Measurements from ENCODE around the gene MBNL1.

The MBNL1 gene

DNA sequence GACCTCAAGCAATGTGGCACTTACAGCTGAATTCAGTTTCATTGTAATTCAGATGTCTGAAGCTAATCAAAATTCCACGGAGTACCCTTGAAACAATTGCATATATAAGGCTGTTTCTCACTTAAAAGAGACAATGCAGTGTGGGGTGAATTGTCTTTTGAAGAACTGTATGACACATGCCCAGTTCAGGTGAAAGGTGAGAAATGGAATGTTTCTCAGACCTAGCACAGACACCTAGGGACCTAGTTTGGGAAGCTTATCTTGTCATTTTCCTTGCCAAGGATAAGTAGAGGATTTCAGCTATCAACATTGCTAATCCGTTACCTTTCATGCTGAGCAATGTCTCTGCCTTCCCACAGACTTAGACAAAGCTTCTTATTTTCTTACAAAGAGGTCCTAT is 36.3 kb downstream of the MBNL1 start:
- DNase-seq (no peak), ATAC-seq (no peak)
- Mint-ChIP-seq H3K4me1 (peaks cover 97% of the 10 kb centered on the region), H3K36me3 (ENCODE audit: low read depth) (peaks cover 40% of the 10 kb centered on the region), H3K27me3 (no peaks in the 10 kb centered on the region), H3K9me3 (no peaks in the 10 kb centered on the region), H3K27ac (peak overlapping the region; percentile 68), H3K4me3 (no peak overlapping the region)

DNA sequence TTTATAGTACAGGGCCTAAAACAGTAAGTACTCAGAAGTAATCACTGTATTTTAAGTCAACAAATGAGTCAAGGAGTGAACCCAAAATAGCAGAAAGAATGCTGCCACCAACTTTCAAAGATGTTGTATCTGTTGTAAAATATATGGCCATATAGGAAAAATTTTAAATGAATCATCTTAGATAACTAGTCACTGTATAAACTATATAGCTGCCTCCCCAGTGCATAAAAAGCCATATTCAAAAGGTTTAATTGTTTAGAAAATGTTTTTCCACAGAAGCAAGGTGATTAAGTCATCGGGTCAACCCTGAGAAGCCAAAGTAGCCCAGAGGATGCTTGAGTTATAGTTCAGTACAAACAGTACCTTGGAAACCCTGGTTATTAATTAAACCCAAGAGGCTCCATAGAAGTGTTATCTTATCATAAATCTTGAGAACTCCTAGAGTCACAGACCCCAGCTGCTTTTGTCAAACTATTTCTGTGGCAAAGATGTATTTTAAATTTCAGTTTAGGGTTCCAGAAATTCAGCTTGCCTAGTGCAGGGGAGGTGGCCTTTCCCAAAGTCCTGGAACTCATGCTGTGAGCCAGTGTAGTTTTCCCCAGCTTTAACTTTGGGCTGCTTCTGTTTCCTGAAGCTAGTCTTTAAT is 39.2 kb downstream of the MBNL1 start:
- no peak for DNase-seq
- H3K27ac Mint-ChIP-seq: peak overlapping the region; percentile 70
- H3K36me3 Mint-ChIP-seq (ENCODE audit: low read depth): peaks cover 28% of the 10 kb centered on the region
- no peaks in the 10 kb centered on the region for H3K9me3 Mint-ChIP-seq
- no peak for ATAC-seq
- H3K27me3 Mint-ChIP-seq: no peaks in the 10 kb centered on the region
- peaks cover 80% of the 10 kb centered on the region for H3K4me1 Mint-ChIP-seq
- no peak overlapping the region for H3K4me3 Mint-ChIP-seq

DNA sequence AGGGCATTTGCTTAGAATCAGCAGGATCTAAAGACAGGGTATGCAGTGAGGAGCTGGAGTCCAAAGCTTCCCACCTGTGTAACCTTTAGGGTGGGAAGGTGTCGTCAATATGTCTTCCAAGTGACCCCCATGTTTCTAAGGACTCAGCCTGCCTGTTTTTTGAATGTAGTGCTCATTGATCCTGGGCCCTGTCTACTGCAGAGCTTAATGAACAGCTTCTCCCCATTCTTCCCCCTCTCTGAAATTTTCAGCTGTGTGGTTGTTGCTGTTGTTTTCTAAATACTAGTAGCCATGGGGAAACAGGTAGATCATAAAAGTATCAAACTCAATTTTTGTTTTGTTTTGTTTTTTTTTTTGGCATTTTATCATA is 39.7 kb downstream of the MBNL1 start:
- peak overlapping the region; percentile 70 for H3K27ac Mint-ChIP-seq
- DNase-seq (no peak), ATAC-seq (no peak)
- H3K4me1 Mint-ChIP-seq: peaks cover 79% of the 10 kb centered on the region
- H3K27me3 Mint-ChIP-seq: no peaks in the 10 kb centered on the region
- H3K9me3 Mint-ChIP-seq: no peaks in the 10 kb centered on the region
- no peak overlapping the region for H3K4me3 Mint-ChIP-seq
- H3K36me3 Mint-ChIP-seq (ENCODE audit: low read depth): peaks cover 32% of the 10 kb centered on the region

DNA sequence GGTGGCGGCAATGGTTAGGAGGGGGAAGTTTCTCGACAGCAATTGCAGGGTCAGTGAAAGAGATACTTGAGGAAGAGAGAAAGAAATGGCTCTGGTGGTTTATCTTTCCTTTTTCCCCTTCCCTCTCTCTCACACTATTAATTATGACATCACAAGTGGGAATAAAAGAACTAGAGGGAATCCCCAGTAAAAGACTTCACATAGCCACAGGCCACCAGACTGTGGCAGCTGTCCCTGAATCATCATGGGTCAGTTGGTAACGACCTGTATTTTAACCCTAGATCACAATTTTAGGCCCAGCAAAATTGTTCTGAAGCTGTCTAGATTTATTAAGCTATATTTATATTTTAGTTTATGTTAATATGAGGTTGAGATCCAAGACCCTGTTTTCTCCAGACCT is 40.3 kb downstream of the MBNL1 start:
- Mint-ChIP-seq H3K27me3 (no peaks in the 10 kb centered on the region), H3K9me3 (no peaks in the 10 kb centered on the region), H3K4me1 (peaks cover 80% of the 10 kb centered on the region), H3K27ac (peak overlapping the region; percentile 48), H3K4me3 (no peak overlapping the region), H3K36me3 (ENCODE audit: low read depth) (peaks cover 31% of the 10 kb centered on the region)
- DNase-seq: no peak
- ATAC-seq: no peak

DNA sequence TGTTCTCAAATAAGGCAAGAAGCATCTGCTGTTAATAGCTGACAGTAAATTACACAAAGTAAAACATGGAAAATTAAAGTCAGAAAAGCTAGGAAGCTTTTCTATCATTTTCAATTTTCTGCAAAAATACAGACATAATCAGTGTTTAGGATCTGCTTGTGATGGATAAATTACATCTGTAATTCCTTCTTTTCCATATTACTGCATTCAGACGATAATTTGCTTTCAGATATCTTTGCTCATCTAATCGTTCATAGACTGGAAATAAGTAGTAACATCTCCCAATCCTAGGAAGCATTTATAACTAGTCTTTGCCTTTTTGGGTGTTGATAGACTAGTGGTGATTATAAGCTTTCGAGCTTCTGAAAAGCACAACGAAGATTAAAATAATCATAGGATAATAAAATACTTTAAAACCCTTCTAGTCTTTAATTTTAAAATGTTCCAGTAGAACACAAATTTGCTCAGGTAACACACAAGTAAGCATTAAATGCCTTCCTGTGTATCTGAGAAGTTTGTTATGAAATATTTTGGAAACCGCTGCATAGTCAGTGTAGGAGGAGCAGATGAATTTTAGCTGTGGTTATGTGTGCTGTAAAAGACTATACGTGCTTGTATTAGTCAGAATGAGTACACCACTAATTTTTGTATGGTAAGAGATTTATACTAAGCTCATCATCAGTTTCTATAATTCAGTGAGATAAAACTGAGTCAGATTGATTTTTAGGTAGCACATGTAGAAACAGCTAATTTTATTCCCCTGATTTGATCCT is 41.0 kb downstream of the MBNL1 start:
- H3K9me3 Mint-ChIP-seq: no peaks in the 10 kb centered on the region
- H3K4me1 Mint-ChIP-seq: peaks cover 80% of the 10 kb centered on the region
- H3K4me3 Mint-ChIP-seq: peak overlapping the region; percentile 14
- no peak for DNase-seq
- H3K36me3 Mint-ChIP-seq (ENCODE audit: low read depth): peaks cover 31% of the 10 kb centered on the region
- peak overlapping the region; percentile 48 for H3K27ac Mint-ChIP-seq
- H3K27me3 Mint-ChIP-seq: no peaks in the 10 kb centered on the region
- peak; percentile 98 for ATAC-seq

DNA sequence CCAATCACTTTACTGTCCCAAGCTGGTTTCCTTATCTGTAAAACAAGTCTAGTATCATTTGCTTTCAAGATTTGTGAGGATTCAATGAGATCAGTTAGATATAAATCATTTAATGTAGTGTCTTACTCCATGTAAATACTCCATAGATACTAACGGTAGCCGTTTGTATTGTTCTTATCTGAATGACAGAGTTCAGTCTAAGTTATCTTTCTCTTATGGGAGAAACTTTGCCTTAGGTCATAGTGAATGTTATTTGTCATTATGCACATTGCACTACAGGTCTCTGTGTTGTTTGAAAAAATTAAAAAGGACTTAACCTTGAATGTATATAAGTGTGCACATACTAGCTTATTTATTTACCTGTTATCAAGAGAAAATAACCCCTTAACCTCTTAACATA is 44.7 kb downstream of the MBNL1 start:
- Mint-ChIP-seq H3K4me3 (no peak overlapping the region), H3K9me3 (no peaks in the 10 kb centered on the region), H3K27me3 (no peaks in the 10 kb centered on the region), H3K36me3 (ENCODE audit: low read depth) (peaks cover 28% of the 10 kb centered on the region), H3K27ac (peak overlapping the region; percentile 46), H3K4me1 (peaks cover 78% of the 10 kb centered on the region)
- DNase-seq (no peak), ATAC-seq (no peak)

DNA sequence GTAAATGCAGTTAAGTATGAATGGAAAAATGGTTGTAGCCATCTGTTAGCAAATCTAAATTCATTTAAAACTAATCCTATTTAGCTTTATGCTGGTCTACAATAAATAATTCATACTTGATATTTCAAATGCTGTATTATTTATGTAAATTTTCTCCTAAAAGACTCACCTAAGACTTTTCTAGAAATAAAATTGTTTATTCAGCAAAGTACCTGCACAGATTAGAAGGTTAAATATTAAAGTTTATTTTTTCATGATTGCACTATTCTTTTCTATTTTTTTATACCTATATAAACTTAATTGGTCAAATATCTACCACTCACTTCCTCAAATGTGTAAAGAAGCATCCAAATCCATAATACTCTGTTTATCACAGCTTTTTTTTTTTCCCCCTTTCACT is 45.2 kb downstream of the MBNL1 start:
- ATAC-seq: no peak
- DNase-seq: no peak
- H3K4me3 Mint-ChIP-seq: no peak overlapping the region
- no peaks in the 10 kb centered on the region for H3K27me3 Mint-ChIP-seq
- peaks cover 30% of the 10 kb centered on the region for H3K36me3 Mint-ChIP-seq (ENCODE audit: low read depth)
- no peaks in the 10 kb centered on the region for H3K9me3 Mint-ChIP-seq
- H3K27ac Mint-ChIP-seq: no peak overlapping the region
- H3K4me1 Mint-ChIP-seq: peaks cover 78% of the 10 kb centered on the region

DNA sequence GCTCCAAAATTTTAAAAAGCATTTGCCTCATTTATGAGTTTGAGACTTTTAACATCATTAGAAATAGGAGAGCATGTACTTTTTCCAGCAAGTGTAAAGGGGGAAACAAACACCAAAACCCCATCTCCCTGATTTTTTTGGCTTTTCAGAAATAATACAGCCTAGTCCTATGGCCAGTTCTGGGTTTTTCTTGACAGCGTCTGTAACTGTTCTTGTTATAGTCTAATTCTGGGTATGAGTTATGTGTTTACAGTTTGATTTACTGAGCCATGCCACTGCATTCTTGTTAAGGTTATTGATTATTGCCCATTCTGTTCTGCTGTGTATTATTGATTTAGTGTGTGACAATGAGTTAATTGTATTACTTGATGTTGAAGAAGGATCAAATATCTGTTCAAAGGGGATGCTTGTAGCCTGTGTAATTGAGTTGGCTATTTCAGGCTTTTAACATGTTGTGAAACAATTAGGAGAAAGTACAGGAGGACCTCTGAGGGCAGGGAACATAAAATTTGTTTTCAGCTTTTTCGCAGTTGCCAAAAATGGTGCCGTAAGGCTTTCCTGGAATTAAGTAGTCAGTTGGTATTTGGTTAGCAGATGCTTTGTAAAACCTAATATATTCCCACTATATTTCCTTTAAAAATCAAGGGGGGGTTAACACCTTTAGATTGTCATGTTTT is 46.1 kb downstream of the MBNL1 start:
- DNase-seq (no peak), ATAC-seq (no peak)
- Mint-ChIP-seq H3K36me3 (ENCODE audit: low read depth) (peaks cover 37% of the 10 kb centered on the region), H3K4me3 (peak overlapping the region; percentile 23), H3K27me3 (no peaks in the 10 kb centered on the region), H3K9me3 (no peaks in the 10 kb centered on the region), H3K4me1 (peaks cover 77% of the 10 kb centered on the region), H3K27ac (peak overlapping the region; percentile 72)

DNA sequence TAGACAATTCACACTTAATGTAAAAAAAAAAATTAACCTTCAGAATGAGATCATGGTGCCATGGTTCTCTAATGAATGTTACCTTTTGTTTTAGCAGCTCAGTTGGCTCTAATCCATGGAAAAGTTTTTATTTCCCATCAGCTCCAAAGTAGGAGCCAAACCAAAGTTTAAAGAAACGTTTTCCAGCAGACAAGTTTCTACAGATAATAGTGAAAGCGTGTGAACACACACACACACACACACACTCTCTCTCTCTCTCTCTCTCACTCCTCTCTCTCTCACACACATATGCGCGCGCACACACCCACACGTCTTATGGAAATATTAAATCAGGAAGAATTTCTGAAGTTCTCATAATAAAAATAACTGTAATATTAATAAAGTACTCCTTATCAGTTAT is 46.9 kb downstream of the MBNL1 start:
- ATAC-seq (no peak), DNase-seq (no peak)
- Mint-ChIP-seq H3K27me3 (no peaks in the 10 kb centered on the region), H3K4me1 (peaks cover 78% of the 10 kb centered on the region), H3K9me3 (no peaks in the 10 kb centered on the region), H3K27ac (peak overlapping the region; percentile 72), H3K4me3 (no peak overlapping the region), H3K36me3 (ENCODE audit: low read depth) (peaks cover 36% of the 10 kb centered on the region)

DNA sequence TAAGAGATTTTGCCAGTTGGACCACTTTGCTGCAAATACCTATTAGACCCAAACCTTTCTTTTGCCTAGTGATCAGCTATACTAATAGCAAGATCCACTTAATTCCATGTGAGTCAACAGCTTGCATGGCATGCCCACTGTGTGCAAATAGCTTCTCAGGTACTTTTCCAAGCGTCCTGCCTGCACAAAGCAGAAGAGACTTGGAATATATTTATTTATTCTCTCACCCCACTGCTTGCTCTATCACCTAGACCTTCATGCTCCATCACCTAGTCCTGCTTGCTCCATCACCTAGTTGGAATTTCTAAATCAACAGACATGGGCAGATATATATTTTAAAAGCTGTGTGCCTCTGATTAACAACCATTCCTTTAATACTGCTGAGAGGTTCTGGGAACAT is 47.6 kb downstream of the MBNL1 start:
- no peak overlapping the region for H3K4me3 Mint-ChIP-seq
- peaks cover 37% of the 10 kb centered on the region for H3K36me3 Mint-ChIP-seq (ENCODE audit: low read depth)
- no peaks in the 10 kb centered on the region for H3K9me3 Mint-ChIP-seq
- no peak for DNase-seq
- peaks cover 83% of the 10 kb centered on the region for H3K4me1 Mint-ChIP-seq
- peak overlapping the region; percentile 72 for H3K27ac Mint-ChIP-seq
- H3K27me3 Mint-ChIP-seq: no peaks in the 10 kb centered on the region
- no peak for ATAC-seq

DNA sequence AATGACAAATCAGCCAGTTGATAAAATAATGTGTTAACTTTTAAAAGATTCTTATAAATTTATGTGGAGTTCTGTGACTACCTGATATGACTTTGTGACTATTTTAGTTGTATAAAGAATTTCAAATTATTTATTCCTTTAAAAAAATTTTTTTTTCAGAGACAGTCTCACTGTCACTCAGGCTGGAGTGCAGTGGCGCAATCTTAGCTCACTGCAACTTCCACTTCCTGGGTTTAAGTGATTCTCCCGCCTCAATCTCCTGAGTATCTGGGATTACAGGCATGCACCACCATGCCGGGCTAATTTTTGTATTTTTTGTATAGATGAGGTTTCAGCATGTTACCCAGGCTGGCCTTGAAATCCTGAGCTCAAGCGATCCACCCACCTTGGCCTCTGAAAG is 48.5 kb downstream of the MBNL1 start:
- ATAC-seq: no peak
- Mint-ChIP-seq H3K9me3 (no peaks in the 10 kb centered on the region), H3K4me3 (no peak overlapping the region), H3K36me3 (ENCODE audit: low read depth) (peaks cover 39% of the 10 kb centered on the region), H3K4me1 (peaks cover 89% of the 10 kb centered on the region), H3K27me3 (no peaks in the 10 kb centered on the region), H3K27ac (peak overlapping the region; percentile 58)
- DNase-seq: no peak

DNA sequence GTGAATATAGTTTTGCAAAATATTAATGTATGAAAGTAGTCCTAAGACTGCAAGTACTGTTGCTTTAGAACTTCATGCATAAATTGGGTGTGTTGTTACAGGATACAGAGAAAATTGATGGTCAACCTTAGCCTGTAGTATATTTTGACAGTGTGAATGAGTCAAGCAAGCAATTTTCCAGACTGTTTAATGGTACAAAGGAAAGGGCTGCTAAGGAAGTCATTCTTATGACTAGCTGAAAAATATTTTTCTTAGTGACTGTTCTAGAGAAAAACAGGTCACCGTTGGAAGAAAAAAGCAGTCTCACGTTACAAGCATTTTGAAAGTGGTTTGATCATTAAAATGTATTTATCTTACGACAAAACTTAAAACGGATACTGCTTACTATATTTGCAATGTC is 49.2 kb downstream of the MBNL1 start:
- Mint-ChIP-seq H3K4me3 (no peak overlapping the region), H3K9me3 (no peaks in the 10 kb centered on the region), H3K4me1 (peaks cover 90% of the 10 kb centered on the region), H3K36me3 (ENCODE audit: low read depth) (peaks cover 39% of the 10 kb centered on the region), H3K27me3 (no peaks in the 10 kb centered on the region), H3K27ac (peak overlapping the region; percentile 58)
- ATAC-seq: peak; percentile 72
- DNase-seq: no peak

DNA sequence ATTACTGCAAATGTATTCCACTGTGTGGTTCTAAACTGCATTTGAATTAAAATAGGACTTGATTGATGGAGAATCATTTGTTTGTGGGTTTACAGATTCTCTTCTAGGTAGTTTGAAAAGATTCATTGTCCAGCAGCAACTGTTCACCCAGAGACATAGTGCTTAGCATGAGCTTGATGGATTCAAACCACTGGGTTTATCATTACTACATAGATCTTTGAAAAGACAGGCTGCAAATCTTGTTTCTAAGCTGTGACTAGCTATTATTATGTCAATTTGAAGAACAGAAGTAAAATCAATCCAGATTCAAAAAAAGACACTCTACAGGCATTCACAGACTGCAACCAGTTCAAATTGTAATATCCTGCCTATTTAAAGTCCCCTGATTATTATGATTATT is 49.8 kb downstream of the MBNL1 start:
- no peak for ATAC-seq
- DNase-seq: no peak
- no peak overlapping the region for H3K4me3 Mint-ChIP-seq
- H3K4me1 Mint-ChIP-seq: peaks cover 88% of the 10 kb centered on the region
- peak overlapping the region; percentile 59 for H3K27ac Mint-ChIP-seq
- no peaks in the 10 kb centered on the region for H3K27me3 Mint-ChIP-seq
- peaks cover 34% of the 10 kb centered on the region for H3K36me3 Mint-ChIP-seq (ENCODE audit: low read depth)
- no peaks in the 10 kb centered on the region for H3K9me3 Mint-ChIP-seq

DNA sequence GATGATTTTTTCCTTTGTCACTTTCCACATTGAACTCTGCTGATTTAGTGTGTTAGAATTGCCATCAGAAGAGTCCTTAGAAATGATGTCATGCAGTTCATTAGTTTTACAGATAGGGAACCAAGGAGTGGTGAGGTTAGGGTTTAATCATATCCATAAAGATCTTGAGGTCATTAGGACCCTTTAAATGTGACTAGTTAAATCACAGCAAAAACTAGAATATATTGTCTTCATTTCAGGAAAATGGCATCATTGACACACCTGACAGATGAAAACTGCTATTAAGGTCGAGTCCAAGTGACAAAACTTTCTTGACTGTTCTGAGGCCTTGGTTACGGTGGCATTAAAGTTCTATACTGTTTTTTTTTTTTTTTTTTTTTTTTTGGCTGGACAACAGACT is 50.5 kb downstream of the MBNL1 start:
- H3K36me3 Mint-ChIP-seq (ENCODE audit: low read depth): peaks cover 35% of the 10 kb centered on the region
- H3K4me3 Mint-ChIP-seq: no peak overlapping the region
- no peak for ATAC-seq
- peak overlapping the region; percentile 59 for H3K27ac Mint-ChIP-seq
- no peaks in the 10 kb centered on the region for H3K27me3 Mint-ChIP-seq
- H3K4me1 Mint-ChIP-seq: peaks cover 88% of the 10 kb centered on the region
- DNase-seq: no peak
- H3K9me3 Mint-ChIP-seq: no peaks in the 10 kb centered on the region

All from activated naive CD8-positive, alpha-beta T cell treated with anti-CD3 and anti-CD28 coated beads, Interleukin-2, amount 50 U/mL, for 24 hours (primary cell).